ENCODE data around the gene KLHL29. TPM values are rescaled to one million over a fixed set of nuclear protein-coding genes. Genes with fewer than 3 reads are reported as not detected.
"Not testable (repeated sequence)": the region's sequence is repeated elsewhere in the genome, so short reads cannot be mapped to it uniquely, and the experiment has no call there.

The KLHL29 gene
- total RNA-seq, 1 experiment from 2014 or later, result 5.2 TPM

DNA sequence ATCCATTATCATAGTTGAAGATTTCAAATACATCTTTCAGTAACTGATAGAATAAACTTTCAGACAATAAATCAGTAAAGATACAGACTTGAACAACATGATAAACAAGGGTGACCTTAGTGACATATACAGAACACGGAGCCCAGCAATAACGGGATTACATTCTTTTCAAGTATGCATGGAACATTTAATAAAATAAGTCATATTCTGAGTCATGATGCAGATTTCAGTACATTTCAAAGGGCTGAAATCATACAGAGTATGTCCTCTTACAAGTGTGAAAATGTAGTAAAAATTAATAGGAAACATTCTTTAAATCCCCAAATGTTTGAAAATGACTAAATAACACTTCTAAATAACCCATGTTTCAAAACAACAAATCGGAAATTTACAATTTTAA is 17.2 kb upstream of the KLHL29 start:
- peak; percentile 42 for DNase-seq (ENCODE audit: low read depth)

- no peak for DNase-seq (ENCODE audit: low read depth)
Measured at GRCh38 chr2:23373666-23374065, 11.3 kb upstream of the KLHL29 start.

DNA sequence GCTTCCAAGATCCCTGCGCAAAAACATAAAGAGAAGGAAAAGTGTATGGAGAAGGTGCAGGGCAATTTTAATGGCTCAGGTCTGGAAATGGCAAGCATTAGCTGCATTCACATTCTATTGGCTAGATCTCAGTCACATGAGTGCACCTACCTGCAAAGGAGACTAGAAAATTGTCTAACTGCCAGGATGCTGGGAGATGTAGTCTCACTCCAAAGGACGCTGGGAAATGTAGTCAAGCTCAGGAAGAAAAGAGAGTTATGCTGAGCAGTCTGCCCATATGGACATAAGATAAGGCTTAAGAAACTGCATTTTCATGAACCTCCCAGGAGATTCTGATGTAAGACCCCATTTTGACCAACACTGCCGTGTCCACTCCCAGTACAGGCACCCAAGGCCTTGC is 9.5 kb upstream of the KLHL29 start:
- no peak for DNase-seq (ENCODE audit: low read depth)

DNA sequence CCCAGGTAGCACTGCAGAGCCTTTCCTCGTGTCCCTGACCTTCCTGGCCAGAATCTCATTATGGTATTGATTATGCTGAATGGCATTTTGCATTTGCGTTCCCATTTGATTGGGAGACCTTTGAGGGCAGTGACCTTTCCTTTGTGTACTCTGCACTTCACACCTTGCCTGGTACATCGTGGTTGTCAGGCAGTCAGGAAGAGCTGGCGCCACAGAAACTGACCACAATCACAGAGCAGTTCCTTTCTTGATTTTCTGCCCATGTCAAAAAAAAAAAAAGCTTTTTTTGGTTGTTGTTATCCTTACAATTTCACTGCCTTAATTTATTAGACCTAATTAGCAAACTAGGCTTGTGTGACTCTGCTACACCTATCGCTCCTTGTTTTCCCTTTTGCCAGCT is 8.9 kb upstream of the KLHL29 start:
- DNase-seq (ENCODE audit: low read depth), result no peak

- DNase-seq (ENCODE audit: low read depth), result no peak
Measured at GRCh38 chr2:23376972-23377371, 8.0 kb upstream of the KLHL29 start.

DNA sequence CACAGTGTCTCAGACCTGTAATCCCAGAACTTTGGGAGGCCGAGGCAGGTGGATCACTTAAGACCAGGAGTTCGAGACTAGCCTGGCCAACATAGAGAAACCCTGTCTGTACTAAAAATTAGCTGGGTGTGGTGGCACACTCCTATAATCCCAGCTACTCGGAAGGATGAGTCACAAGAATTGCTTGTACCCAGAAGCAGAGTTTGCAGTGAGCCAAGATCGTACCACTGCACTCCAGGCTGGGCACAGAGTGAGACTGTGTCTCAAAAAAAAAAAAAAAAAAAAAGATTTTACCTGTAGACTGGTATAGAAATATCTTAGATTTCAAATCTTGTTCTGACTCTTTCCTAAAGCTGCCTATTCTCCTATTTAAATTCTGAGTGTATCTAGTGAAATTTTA is 7.2 kb upstream of the KLHL29 start:
- peak; percentile 31 for DNase-seq (ENCODE audit: low read depth)

DNA sequence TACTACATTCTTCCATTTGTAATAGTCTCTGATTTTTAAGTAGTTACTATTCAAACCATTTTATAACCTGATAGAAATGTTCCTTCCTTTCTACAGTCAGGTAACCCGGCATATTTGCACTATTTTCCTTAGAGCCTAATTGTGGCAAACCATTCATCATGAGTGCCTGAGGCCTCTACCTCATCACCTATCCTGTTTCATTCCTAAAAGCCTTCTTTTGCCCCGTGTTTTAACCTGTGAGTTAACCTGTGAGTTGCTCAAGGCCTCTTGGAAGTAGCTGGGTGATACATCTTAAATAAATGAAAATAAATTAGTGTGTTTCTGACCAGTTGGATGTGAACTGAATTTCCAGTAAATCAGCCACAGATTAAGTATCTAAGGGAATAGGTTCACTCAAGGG is 6.5 kb upstream of the KLHL29 start:
- no peak for DNase-seq (ENCODE audit: low read depth)

GRCh38 chr2:23379220-23379695 is 5.7 kb upstream of the KLHL29 start:
- DNase-seq (ENCODE audit: low read depth), result no peak

DNA sequence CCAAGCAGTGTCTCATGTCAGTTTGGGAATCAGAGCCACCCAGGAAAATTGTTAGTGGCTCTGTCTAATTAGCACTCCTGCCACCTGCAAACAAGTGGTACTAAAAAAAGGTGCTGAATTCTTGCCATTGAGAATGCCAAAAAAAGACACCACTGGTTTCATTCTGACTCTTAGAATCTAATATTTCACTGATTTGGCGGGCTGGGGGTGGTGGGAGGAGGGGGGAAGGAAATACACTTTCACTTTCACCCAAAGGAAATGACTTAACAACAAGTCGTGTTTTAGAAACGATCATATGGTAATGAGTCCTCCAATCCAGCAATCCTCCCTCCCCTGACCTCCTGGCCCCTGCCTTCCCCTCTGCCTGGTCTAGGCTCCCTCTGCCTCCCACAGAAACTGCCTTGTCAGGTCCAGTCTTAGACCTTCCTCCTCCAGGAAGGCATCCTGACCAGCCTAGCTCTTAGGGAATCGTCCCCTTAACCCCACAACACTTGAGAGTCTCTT is 4.4 kb upstream of the KLHL29 start:
- peak; percentile 23 for DNase-seq (ENCODE audit: low read depth)

GRCh38 chr2:23381084-23381483 is 3.9 kb upstream of the KLHL29 start:
- peak; percentile 83 for DNase-seq (ENCODE audit: low read depth)

DNA sequence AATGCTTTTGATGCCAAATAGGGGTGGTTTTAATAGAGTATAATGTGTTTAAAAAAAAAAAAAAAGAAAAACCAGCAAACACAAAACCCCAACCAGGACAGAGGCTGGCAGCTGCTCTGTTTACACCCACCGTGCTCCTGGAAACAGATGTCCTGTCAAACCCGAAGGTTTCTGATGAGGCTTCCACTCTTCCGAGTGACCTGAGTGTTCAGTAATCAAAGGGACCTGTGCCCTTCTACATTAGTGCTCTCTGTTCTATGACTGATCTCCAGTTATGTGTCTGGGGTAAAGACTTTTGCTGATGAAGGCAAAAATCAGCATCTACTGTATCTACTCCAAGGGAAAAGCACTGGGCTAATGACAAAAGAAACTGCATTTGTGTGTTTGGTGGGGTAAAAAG is 3.5 kb upstream of the KLHL29 start:
- DNase-seq (ENCODE audit: low read depth), result no peak

DNA sequence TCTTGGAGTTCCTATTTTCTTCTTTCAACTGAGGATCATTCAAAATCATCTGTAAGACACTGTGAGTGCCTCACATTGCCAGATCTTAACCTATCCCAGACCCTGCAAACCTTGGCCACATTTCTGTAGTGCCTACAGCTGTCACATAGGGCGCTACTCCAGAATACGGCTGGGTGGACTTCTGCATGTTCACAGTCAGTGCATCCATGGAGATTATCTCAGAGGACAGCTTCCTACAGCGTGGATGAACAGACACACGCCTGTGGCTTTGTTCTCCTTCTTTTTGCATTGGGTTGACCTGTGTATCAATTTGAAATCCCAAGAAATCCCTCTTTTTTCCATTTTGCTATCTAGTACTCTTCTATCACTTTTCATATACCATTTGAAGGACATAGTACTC is 1.9 kb upstream of the KLHL29 start:
- DNase-seq (ENCODE audit: low read depth), result no peak

GRCh38 chr2:23385351-23385747 is 370 bp downstream of the KLHL29 start:
- peak; percentile 53 for DNase-seq (ENCODE audit: low read depth)

DNA sequence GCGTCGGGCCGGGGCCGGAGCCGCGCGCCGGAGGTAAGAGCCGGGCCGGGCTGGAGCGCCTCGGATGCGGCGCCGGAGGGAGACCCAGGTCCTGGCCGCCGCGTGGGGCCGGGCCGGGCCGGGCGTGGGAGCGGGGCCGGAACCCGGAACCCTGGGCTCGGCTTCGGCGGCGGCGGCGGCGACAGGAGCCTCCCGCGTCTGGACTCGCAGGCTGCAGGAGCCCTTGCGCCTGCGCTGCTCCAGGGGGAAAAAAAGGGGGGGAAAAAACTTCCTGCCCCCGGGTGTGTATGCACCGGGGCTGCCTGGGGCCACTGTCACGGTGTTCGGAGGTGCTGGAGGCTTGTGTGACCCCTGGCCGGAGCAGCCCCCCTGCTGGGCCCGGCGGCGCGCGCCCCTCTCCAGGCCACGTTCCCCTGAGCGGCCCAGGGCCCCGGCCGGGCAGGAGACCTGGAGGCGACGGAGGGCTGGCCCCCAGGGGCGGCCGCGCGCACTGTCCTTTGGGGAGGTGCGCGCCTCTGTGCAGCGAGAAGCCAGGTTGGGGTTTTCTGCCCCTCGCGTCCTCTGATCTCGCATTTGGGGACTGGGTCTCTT is 864 bp downstream of the KLHL29 start:
- peak; percentile 18 for DNase-seq (ENCODE audit: low read depth)

DNA sequence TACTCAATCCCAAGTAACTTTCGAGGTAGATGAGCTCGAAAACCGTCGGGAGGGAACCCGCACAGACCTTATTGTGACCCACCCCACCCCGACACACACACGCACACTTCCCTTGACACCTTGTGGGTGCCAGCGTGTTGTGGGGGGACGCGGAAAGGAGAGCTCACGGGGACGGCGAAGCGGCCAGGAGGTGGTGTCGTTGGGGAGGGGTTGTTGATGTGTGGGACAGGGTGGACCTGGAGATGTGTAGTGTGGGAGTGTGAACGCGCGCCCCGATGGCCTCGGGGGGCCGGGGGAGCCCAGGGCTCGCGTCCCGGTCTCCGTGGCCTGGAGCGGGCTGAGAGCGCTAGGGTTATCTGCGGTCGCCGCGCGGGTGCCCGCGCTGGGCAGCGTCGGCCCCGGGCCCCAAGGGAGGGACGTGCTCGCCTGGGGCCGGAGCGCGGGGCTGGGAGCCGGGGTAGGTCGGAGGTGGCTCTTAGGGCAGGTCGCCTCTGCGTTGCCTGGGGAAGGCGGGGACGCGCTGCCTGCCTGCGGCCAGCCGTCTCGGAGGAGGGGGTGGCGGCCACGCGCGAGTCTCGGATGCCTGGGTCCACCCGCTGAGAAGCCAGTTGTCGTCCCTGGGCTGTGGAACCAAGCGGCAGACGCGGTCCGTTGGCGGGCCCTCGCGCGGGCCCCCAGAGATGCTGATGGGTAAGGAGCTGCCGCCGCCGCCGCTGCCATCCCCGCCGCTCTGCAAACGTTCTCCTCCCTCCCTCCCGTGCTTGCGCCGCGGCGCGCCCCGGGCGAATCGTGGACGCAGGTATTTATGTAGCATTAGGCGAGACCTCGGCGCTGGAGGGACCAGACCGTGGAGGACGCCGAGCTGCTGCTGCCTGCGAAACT is 1.6 kb downstream of the KLHL29 start:
- peak; percentile 2 for DNase-seq (ENCODE audit: low read depth)

DNA sequence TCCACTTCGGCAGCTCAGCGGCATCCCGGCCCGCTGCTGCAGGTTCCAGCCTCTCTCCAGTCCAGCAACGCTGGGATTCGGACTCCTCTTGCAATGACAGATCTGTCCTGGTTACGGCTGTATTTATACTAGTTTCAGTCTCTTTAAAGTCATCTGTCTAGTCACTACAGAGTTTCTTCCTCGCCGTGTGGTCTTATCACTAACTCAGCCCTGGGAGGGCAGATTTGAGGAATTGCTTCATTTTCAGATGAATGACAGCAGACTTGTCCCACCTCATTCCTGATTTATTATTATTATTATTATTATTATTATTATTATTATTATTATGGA is 2.2 kb downstream of the KLHL29 start:
- DNase-seq (ENCODE audit: low read depth), result no peak

GRCh38 chr2:23387845-23388244 is 2.9 kb downstream of the KLHL29 start:
- DNase-seq (ENCODE audit: low read depth), result no peak

DNA sequence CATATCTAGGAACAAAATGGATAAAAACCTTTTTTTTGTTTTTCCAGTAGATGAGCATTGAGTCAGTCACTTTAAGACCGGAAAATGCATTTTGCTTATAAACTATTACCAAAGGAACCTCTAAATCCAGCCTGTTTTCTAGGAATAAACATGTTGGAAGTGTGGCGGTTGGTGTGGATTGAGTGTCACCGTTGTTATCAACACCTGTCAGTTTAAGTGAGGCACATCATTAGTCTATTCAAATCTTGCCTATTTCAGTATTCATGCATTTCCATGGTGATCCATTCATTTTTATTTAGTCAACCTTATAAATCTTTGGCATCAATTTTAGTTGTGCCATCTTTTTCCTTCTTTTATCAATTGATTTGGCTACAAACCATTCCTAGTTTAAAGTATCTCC is 3.3 kb downstream of the KLHL29 start:
- no peak for DNase-seq (ENCODE audit: low read depth)

DNA sequence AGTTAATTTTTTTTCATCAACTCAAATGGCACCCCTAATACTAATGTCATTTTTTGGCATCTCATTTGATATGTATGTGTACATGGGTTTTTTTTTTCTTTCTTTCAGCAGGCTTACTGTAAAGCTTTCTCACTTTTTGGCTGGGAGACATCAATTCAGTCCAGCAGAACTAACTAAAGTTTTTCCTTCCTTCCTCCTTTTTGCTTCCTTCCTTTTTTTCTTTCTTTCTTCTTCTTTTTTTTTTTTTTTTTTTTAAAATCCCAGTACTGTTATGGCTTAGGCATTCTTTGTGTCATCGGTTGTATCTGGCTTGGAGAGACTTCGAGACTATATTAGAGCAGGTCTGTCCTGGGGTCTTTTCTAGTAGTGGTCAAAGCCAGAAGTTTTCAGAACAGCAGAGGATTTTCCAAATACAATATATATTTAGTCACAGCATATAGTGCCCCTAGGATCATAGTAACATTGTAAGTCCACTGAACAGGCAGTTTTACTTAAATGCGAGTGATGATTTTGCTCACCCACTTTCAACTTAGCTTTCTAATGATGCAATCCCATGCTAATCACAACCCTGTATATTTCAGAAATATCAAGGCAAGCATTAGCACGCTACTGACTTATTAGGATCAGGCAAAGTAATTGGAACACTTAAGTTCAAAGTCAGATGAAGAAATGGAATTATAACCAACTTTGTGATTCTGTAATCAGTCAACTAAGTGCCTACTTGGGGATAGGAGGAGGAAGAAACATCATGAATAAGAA is 4.0 kb downstream of the KLHL29 start:
- DNase-seq (ENCODE audit: low read depth), result no peak

DNA sequence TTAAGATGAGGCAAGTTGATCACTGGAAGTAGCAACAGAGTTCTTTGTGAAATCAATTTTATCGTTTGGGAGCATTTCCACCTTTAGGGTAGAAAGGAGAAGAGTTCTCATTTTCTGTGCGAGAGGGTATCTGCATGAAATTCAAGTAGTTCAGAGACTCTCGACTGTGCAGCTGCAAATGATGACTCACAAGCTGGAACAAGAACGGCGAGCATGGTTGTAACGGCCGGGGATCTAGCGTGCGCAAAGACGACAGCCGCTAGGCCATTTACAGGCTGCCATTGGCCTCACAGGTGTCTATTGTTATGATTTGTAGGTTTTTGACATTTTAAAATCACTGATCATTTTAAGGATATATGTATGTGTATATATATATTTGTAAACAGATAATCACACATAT is 5.2 kb downstream of the KLHL29 start:
- peak; percentile 87 for DNase-seq (ENCODE audit: low read depth)

- DNase-seq (ENCODE audit: low read depth), result not testable (repeated sequence)
Measured at GRCh38 chr2:23391237-23391736, 6.3 kb downstream of the KLHL29 start.

DNA sequence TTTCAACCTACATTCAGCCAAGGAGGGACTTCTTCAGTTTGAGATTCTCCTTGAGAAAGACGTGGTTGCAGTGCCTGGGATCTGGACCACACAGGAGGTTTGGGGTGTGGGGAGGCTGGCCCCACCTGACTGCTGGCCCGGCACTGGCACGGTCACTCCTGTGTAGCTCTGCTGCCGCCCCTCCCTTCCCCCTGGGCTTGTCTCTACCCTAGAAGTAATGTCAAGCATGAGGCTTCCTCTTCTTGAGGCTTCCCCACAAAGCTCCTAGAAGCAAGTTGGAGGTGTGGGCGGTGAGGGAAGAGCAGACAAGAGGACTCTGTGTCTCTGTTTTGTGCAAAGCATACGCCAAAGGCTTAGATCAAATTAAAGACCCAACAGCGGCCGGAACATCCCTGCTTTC is 8.7 kb downstream of the KLHL29 start:
- DNase-seq (ENCODE audit: low read depth), result no peak

Measured in LHCN-M2 (cell line).